Measurements from ENCODE around the gene BRD4.
A peak's percentile ranks its signal among the peaks of the same experiment; 100 is the strongest.

The BRD4 gene

DNA sequence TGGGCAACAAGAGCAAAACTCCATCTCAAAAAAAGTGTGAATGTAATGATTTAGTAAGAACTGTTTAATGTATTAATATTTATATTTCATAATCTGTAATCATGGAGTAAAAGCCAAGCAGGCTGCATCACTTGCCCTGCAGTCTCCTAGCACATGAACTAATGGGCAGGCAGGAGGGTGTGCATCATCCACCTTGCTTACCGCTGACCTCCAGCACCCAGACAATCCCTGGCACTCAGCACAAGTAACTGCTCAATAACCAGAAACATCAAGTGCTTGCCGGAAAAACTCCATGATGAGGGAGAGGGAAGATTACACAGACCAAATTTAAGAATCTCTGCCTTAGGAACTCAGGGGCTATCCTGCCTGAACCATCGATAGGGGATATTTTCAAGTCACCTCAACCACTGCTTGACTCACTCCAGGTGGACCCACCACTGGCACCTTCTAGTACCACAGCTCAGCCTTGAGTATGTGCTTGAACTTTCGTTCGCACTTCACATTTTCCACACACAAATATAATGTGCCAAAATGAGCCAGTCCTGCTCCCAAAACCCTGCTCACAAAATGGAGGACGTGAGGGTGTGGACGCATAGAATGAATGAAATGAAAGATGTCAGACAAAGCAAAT is 18.6 kb downstream of the BRD4 start:
- no peak for DNase-seq (ENCODE audit: low read depth in 3 of 3)

DNA sequence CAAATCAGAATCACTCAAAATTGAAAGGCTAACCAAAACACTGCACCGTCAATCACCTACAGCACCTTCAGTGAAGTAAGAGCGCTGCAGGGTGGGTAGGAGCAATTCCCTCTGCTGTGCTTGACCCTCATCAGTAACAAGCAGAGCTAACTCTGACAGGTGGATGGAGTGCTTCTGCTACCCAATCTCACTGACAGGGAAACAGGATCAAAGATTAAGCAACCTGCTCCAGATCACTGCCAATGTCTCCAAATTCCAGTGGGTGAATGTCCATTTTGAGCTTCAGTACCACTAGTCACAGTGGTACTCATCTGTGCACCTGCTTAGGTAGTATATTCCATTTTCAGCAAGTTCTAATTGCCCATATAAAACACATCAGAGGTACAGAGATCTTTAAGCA is 25.2 kb downstream of the BRD4 start:
- DNase-seq (ENCODE audit: low read depth in 3 of 3): no peak

DNA sequence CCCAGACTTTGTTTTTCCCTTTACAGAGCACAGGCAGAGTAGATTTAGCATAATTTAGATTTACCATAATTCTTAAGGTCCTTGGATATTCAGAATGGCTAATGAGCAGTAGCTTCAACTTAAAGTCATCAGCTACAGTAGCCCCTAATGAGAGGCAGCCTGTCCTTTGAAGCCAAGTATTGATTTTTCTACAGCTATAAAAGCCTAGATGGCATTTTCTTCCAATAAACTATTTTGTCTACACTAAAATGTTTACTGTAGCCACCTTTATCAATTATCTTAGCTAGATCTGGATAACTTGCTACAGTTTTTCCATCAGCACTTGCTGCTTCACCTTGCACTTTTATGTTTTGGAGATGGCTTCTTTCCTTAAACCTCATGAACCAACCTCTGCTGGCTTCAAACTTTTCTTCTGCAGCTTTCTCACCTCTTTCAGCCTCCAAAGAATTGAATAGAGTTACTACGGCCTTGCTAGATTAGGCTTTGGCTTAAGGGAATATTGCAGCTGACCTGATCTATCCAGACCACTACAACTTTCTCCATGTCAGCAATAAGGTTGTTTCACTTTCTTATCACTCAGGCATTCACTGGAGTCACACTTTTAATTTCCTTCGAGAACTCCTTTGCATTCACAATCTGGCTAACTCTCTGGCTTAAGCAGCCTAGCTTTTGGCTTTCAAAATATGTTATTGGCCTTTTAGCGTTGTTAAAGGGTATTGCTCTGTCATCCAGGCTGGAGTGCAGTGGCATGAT is 26.6 kb downstream of the BRD4 start:
- DNase-seq (ENCODE audit: low read depth in 3 of 3): no peak

DNA sequence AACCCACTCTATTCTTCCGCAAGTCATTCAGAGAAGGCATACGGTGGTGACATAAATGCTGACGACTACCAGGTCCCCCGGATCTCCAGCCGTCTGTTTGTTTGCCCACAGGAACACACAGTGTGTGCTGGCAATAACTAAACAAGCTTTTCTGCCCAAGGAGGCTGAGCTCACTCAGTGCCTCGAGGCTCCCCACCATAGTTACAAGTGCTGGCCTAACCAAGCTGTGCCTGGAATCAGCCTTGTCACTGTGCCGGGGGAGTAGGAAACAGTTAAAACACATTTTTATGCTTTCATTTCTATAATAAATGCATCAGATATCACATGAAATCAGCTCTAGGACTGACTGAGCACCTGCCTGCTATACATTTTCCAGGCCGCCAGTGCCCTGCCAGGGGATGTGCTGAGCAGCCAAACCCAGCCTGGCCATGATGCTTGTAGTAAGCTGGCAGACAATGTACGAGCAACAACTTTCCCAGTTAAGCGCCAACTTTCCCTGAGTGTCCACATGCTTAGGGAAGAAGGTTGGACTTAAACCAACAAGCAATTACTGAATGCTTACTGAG is 28.1 kb downstream of the BRD4 start:
- DNase-seq (ENCODE audit: low read depth in 3 of 3): peak in 1 of 3 donors; percentile 22

DNA sequence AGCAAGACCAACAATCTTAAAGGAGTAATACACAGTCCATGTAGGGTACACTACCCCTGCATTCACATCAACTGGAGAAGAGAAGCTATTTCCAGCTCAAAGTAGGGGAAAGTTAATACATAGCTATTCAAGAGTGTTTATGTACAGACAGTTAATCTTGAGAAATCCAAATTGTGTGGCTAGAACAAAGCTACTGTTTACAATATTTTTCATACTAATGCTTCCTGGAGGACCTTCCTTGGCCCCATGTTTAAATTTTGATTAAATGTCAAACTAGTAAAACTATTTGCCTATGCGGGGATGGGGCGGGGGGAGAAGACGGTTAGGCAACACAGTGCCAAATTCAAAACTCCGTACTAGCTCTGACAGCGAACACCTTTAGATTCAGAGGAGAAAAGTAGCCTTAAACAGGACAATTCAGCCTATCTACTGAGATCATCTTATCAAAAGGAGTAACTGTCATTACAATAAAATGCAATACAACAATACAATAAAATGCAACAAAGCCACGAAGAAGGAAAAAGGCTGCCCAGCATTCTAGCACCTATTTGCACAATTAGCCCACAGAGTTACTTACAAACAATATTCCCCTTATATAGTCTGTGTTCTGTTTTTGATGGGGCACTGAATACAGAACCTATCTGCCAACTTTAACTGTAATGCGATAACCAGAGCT is 29.1 kb downstream of the BRD4 start:
- DNase-seq (ENCODE audit: low read depth in 3 of 3): no peak

DNA sequence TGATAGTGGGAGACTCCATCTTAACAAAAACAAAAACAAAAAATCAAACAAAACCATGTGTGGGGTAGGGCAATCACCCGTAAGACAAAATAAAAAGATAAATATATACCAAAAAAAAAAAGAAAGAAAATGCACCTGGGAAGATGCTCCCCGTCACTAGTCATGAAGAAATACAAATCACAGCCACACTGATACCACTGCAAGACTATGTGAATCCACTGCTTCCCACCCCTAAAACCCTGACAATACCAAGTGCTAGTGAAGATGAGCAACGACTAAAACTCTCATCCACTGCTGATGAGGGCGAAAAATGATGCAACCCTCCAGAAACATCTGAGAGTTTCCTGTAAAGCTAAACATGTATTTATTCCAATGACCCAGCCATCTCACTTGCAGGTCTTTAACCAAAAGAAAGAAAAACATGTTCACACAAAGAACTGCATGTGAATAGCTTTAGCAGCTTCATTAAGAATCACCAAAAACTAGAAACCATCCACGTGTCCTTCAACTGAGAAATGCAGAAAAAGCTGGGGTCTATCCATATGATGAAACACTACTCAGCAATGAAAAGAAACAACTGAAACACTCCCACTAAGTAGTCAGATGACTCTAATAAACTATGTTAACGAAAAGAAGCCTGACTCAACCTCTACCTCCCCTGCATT is 31.7 kb downstream of the BRD4 start:
- no peak for DNase-seq (ENCODE audit: low read depth in 3 of 3)

DNA sequence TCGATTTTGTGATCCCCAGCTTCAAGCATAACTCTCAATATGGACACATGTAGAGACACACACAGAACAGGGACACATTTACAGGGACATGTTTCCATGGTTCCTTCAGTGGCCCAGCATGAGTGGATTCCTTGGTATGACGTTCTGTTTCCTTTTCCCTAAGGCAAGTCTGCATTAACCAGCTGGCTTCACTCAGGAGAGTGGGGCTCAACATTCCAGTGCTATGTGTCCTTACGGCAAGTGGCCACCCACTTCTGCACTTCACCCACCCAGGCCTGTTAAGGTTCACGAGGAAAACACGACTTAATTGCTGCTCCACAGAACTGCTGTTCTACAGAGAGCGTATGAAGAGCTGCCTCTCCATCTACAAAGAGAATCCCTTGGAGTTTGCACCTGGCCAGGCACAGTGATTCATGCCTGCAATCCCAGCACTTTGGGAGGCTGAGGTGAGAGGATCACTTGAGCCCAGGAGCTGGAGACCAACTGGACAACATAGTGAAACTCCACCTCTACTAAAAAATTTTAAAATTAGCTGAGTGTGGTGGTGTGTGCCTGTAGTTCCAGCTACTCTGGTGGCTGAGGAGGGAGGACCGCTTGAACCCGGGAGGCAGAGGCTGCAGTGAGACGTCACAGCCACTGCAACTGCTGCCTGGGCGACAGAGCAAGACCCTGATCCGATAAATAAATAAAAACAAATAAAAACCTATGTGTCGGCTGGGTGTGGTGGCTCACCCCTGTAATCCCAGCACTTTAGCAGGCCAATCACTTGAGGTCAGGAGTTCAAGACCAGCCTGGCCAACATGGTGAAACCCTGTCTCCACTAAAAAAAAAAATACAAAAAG is 32.5 kb downstream of the BRD4 start:
- DNase-seq (ENCODE audit: low read depth in 3 of 3): no peak

DNA sequence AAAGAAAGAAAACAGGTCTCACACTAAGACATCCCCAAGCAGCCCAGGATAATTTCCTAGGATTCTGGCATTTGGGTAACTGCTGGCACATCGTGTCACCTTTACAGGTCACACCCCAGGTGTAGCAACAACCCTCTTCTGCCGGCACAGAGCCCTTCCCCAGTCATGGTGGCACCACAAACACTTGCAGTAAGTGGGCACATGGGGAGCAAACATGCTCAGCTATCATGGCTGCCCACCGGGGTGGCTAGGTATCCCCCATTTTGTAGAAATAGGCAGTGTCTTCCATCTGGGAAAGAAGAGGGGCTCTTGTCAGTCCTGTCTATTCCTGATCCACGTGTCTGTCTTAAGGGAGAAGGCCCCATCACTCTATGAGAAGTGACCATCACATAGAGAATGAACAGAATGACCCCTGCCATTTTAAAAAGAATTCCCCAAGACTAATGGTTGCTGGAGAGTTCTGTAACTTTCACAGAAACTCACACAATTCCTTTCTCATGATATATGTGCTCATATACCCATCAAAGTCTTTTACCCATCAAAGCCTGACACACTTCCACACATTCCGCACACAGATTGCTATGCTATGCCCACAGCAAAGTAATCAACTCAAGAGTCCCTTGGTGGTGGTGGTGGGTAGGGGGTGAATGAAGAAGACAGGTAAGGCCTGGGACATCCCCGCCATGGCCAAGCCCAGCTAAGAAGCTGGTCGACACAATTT is 33.3 kb downstream of the BRD4 start:
- no peak for DNase-seq (ENCODE audit: low read depth in 3 of 3)

DNA sequence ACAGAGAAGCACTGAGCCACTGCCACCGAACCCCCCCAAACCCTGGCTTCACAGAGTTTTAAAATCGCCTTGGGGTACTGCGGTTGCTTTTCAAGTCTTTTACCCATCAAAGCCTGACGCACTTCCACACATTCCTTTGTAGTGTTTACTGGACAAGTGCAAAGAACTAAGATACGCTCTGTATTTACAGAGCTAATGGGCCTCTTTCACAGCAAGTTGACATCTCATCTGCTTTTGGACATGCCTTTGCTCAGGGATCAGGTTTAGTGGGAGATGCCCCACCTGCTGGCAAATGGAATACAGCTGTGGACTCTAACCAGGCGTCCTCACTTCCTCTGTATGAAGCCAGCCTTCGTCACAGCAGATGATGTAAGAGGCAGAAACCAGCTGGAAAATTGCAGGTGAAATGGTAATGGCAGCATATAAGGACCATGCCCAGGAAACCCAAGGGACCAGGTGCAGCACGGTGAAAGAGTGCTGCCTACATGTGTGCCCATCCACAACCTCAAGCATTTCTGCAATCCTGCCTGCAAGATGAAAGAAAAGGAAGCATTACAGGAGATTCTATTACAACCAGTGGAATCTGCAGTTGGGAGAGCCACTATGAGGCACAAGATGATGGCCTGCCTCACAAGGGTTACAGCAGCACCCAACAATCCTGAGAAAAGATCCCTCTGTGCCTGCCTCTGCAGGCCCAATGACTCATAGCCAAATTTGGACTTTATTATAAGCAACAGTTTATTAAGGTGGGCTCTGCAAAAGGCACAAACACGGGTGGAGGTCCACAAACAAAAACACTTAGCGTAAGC is 34.7 kb downstream of the BRD4 start:
- DNase-seq (ENCODE audit: low read depth in 3 of 3): no peak

DNA sequence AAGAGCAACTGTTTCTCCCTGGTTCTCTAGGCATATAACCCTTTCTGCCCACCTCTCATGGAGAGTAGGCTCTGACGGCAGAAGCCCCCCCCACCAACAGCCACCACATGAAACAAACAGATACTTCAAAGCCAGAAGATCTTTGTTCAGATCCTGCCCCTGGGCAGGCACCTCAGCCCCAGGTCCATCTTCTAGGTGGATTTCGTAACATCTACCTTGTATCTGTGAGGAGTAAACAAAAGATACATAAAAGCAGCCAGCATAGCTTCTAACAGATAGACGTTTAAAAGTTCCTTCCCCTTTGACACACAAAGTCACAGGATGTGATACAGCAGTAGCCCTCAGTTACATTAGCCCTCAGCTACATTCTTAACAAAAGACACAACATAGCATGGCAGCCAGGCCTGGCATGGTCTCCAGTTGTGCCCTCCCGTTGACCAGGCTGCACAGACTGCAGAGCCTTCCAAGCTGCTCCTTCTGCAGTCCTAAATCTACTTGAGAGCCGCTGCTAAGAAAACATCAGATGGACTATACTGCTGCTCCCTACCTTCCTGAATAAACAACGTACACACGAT is 35.4 kb downstream of the BRD4 start:
- no peak for DNase-seq (ENCODE audit: low read depth in 3 of 3)

DNA sequence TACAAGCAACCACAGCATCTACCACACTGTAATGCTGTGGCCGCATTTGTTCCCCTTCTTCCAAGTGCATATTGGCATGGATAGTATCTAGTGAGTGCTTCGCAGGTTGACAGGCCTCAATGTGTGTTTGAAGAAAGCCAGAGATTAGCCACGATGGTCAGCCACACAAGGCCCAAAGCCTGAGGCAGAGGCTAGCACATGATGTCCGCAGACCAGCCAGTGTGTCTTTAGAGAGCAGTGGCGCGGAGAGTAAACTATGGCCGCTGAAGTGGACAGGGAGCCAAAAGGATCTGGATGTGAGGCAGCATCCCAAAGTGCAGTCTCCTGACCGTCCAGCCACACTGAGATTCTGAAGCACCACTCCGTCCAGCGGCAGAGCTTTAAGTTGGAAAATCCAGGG is 36.0 kb downstream of the BRD4 start:
- DNase-seq (ENCODE audit: low read depth in 3 of 3): no peak

DNA sequence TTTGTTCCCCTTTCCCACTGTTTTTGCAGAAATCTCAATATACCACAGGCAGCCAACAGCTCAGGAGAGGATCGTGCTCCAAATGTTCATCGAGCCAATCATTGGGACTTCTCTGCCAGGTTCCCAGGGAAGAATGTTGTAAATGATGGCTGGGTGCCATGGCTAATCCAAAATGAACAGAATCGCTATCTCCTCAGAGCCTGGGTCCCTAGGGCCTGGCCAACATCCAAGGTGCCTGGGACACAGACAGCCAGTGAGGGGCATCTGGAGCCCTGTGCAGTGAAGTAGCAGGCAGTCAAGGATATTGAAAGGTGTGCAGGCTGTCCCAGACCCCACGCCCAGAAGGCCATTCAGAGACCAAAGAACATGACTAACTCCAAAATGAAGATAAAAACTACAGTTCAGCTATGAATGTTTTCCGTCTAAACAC is 37.8 kb downstream of the BRD4 start:
- DNase-seq (ENCODE audit: low read depth in 3 of 3): no peak

DNA sequence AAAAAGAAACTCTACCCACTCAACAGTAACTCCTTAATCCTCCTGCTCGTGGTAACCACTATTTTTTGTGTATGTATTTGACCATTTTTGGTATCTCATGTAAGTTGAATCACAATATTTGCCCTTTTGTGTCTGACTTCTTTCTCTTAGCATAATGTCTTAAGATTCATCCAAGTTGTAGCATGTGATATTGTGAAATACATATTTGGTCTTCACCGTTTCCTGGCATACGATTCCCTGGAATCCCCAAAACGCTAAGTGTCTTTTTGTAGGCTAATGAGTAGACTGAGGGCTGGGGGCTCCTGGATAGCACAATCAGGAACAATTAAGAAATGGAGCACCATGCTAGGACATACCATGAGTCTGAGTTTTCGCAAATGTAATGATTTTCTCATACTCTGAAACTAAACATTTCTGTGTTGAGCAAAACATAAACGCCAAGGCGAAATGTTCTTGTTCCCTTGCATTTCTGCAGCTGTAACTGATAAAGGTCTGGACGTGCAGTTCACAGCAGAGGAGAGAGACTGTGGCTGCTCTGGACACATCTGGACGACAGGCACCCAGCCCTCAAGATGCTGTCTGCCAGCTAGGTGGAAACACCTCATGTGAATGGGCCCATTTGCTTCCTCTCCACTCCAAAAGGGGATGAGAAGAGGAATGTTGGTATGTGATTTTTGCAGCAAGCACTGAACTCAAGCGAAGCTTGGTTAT is 38.4 kb downstream of the BRD4 start:
- no peak for DNase-seq (ENCODE audit: low read depth in 3 of 3)

DNA sequence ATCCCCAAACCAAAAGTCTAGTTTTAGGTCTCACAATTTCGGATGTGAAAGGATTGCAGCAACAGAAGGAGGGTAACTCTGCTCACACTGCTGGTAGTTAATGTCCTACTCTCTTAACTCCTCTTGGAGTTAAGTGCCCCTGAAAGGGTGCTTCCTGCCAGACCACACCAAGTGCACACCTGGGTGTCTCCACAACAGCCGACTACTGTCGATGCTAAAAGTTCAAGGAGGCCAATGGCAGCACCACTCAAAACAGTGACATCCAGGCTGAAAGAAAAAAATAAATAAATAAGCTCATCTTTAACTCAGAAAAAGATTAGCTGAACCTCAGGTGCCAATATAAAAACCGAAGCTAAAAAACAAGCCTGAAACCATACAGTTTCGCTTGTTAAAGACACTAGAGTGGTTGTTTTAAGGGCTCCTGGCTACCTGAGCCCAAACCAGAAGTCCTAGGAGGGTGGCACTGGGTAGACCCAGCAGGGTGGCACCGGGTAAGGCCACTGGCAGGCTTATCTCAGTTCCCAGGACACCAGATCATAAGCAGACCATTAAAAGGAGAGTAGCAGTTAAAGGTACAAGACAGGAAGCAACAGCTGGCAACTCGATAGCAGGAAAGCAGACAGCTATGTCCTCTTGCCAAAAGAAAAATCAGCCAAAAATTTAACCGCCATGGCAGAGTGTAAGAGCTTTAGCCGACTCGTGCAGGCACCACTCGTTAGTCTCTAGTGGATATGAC is 39.3 kb downstream of the BRD4 start:
- no peak for DNase-seq (ENCODE audit: low read depth in 3 of 3)

DNA sequence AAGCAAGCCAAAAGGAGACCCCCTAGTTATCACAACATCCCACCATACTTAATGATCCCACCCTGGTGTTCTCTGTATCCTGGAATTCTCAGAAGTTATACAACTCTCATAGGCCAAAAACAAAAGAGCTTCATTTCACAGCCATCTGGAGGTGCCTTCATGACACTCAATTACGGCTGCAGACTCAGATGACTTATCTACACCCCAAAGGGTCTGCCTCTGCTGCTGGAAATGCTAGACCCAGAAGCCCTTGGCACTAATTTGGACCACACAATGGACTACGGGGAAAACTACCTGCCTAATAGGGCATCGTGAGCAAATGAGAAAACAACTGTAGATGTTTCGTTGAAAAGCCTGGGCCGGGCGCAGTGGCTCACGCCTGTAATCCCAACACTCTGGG is 40.2 kb downstream of the BRD4 start:
- no peak for DNase-seq (ENCODE audit: low read depth in 3 of 3)

DNA sequence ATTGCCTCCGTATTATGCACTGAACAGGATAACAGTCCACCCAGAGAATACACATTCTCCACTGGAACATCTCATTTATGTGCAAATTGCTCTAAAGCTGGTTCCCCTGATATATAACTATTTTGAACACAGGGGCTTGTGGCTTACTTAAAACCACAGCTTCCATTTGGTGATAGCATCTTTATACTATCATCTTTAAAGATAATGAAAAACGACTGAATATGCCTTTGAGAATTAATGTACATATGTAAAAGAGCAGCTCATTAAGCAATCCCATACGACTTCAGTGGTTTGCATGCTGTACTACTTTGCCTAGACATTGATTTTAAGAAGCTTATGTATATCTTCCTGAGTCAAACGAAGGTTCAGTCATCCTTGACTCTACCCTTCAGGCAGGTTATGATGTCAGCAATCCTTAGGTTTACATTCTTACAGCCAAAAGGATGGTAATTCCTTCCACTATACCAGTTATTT is 40.8 kb downstream of the BRD4 start:
- no peak for DNase-seq (ENCODE audit: low read depth in 3 of 3)

DNA sequence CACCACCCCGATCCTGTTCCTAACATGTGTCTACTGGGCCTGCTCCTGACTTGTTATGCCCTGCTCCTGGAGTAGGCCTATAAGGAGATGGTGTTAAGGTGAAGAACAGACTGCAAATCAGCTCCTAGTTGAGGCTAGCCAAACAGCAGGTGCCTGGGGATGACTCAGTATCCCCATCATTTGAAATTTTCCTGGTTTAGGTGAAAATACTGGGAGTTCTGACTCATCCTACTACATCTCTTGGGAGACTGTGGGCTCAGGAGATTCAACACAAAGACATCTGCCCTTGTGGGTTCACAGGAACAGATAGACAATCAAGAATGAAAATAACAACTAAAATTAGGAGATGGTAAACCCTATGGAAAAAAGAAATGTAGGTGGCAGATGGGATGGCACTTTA is 41.2 kb downstream of the BRD4 start:
- DNase-seq (ENCODE audit: low read depth in 3 of 3): no peak

DNA sequence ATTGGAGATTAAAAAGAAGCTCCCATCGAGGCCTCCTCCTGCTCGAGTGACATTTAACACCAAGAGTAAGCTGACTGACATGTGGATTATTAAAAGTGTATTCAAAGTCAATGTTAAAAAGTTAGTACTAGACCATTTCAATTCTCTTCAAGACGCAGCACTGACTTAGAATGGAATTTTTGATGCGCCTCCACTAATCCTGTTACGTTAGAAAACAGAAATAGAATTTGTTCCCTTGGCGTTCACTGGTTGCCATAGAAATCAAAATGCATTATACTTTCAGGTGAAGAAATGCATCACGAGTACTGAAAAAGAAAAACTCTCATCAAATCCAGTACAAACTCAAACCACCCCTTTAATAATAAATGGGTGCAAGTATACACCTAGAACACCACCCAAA is 42.2 kb downstream of the BRD4 start:
- DNase-seq (ENCODE audit: low read depth in 3 of 3): no peak

Data from stimulated activated CD4-positive, alpha-beta T cell treated with anti-CD3 and anti-CD28 coated beads, TNF-alpha, amount 100 ng/mL, for 48 hours (primary cell).